Gastrocnemius medialis (tissue), 4 donors: Measurements from ENCODE around the gene MFSD11. TPM values are rescaled to one million over a fixed set of nuclear protein-coding genes. Genes with fewer than 3 reads are reported as not detected.
A peak's percentile ranks its signal among the peaks of the same experiment; 100 is the strongest.
"Not testable (repeated sequence)": the region's sequence is repeated elsewhere in the genome, so short reads cannot be mapped to it uniquely, and the experiment has no call there.

Source experiments
- ATAC-seq, 2 donors: fragments of 150-250 bp; one replicate each; pipeline ENCODE4 v1.9.1; 2016
- DNase-seq, 2 donors: peaks; one replicate each; pipeline ENCODE4 v3.0.0-alpha.2; 2019
- H3K27ac ChIP-seq, 4 donors: fragments of 200-600 bp; sonication (generic); 1 replicate in 1 of 4; 2 replicates in 3 of 4; pipeline ENCODE4 v1.5.1; 2016 to 2018; ENCODE audit warnings: mild to moderate bottlenecking in 2 of 4, moderate library complexity in 1 of 4
- H3K27me3 ChIP-seq, 3 donors: fragments of 200-600 bp; sonication (generic) in 2 of 3; 1 replicate in 1 of 3; 2 replicates in 2 of 3; pipeline versions ENCODE4 v1.5.1 to v1.6.0; 2016 to 2019; ENCODE audit warnings: mild to moderate bottlenecking in 1 of 3, moderate library complexity in 1 of 3
- H3K36me3 ChIP-seq, 2 donors: fragments of 200-600 bp; sonication (generic) in 1 of 2; one replicate each; pipeline ENCODE4 v1.5.1; 2017 to 2018
- H3K4me1 ChIP-seq, 2 donors: fragments of 200-600 bp; sonication (generic) in 1 of 2; one replicate each; pipeline ENCODE4 v1.5.1; 2016 to 2017; ENCODE audit warnings: mild to moderate bottlenecking in 2 of 2
- H3K4me3 ChIP-seq, 4 donors: fragments of 200-600 bp; sonication (generic) in 3 of 4; 1 replicate in 1 of 4; 2 replicates in 3 of 4; pipeline ENCODE4 v1.5.1; 2016 to 2019; ENCODE audit warnings: mild to moderate bottlenecking in 2 of 4
- H3K9me3 ChIP-seq, 3 donors: fragments of 200-600 bp; sonication (generic) in 2 of 3; 1 replicate in 1 of 3; 2 replicates in 2 of 3; pipeline ENCODE4 v1.5.1; 2016 to 2019
- CTCF ChIP-seq, 5 experiments: fragments of 450-650 bp in 3 of 5; fragments of 200-600 bp in 2 of 5; sonication (generic) in 2 of 5; IDR thresholded peaks in 4 of 5; conservative IDR thresholded peaks in 1 of 5; 1 replicate in 4 of 5; 2 replicates in 1 of 5; pipeline ENCODE4 v1.5.1; 2016 to 2019; ENCODE audit warnings: antibody characterized with exemption in 5 of 5, mild to moderate bottlenecking in 3 of 5, moderate library complexity in 3 of 5
- POLR2A ChIP-seq, 2 donors: fragments of 450-650 bp; IDR thresholded peaks; one replicate each; pipeline ENCODE4 v1.6.1; 2017; ENCODE audit warnings: antibody characterized with exemption in 2 of 2, mild to moderate bottlenecking in 2 of 2, moderate library complexity in 2 of 2
- in situ Hi-C, 4 donors: fragments of 200-750 bp; cut with MboI; loops; one replicate each; pipeline versions ENCODE4 v1.15.0 to v1.8.0; 2017; ENCODE audit warnings: low sequenced_read_pairs in 4 of 4
- intact Hi-C: fragments of 100-400 bp; cut with DNase I; formaldehyde crosslinking; loops from one replicate; pipeline ENCODE4 v1.15.1; 2023; ENCODE audit warnings: low total_unique reads
- total RNA-seq, 4 donors: library from RNA; depleted of rRNA; stranded (reverse); fragments of >200 nt; gene quantifications; one replicate each; pipeline versions ENCODE4 v1.1.0 to v1.2.3, GENCODE V29; 2016

Gene MFSD11
- total RNA-seq, 4 donors from 2014 or later = 14.0 to 24.2 (median 19.5) TPM

- in situ Hi-C loops = loop anchor here in 1 of 4 donors (25.0 kb wide), 1 partner anchor 147 kb away; a partner anchor contains a TSS
Observed at GRCh38 chr17:76709077-76709950, 28.6 kb upstream of the MFSD11 start.

DNA sequence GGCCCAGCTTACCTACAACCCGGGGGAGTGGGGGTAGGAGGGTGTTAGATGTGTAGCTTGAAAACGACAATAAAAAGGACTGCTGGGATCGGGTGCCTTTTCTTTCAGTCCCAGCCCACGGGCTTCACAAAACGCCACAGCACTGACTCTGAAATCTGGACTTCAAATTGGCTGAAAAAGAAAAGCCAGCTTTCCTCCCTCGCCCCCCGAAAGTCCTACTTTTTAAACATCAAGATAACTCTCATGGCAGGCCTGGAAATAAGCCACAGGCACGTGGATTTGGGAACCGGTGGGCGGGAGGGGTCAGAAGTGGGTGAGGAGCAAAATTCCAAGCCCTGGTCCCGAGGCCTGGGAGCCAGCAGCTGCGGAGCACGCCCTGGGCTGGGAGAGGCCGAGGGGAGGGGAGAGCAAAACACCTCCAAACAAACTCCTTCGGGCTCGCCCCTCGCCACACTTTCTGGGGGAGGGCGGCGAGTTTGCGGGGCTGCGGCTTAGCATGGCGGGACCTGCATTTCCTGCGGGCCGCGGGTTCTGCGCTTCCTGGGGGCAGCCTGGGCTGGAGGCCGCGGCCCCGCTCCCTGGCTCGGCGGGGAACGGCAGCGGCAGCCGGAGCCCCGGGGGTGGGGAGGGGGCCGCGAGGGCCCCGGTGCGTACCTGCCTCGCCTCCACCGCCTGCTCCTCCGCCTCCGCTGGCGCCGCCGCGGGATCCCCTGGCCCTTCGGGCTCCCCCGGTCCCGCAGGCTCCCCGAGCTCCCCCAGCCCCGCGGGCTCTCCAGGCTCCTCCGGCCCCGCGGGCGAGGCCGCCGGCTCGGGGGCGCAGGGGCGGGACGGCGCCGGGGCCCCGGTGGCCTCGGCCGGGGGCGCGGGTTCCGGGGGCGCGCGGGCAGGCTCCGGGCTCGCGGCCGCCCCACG is 27.7 kb upstream of the MFSD11 start:
- Histone ChIP-seq H3K4me1 (peaks cover 42 to 47% of the 10 kb centered on the region in 2 donors), H3K27ac (peak overlapping the region; percentile 79 to 95 (median 87)), H3K4me3 (peak overlapping the region; percentile 57 to 72 (median 69)), H3K36me3 (peaks cover 0 to 12% of the 10 kb centered on the region in 2 donors)
- in situ Hi-C loops = loop anchor here in 1 of 4 donors (25.0 kb wide), 1 partner anchor 148 kb away; a partner anchor contains a TSS
- H3K9me3 ChIP-seq, H3K27me3 ChIP-seq, intact Hi-C loops, DNase-seq: not testable (repeated sequence)
- ATAC-seq = peak; percentile 31 to 47

More at GRCh38 chr17:76709077-76709950, 28.6 kb upstream of the MFSD11 start:
- peak; percentile 37 to 62 for ATAC-seq
- Histone ChIP-seq H3K27me3 (no peaks in the 10 kb centered on the region), H3K4me3 (peak overlapping the region; percentile 57 to 72 (median 69)), H3K36me3 (peaks cover 0 to 10% of the 10 kb centered on the region in 2 donors), H3K27ac (peak overlapping the region; percentile 79 to 95 (median 87)), H3K9me3 (no peaks in the 10 kb centered on the region), H3K4me1 (peaks cover 36 to 49% of the 10 kb centered on the region in 2 donors)
- peak; percentile 62 to 79 for DNase-seq
- TF ChIP-seq POLR2A (IDR thresholded peaks at IDR 0.05) (peak; percentile 36 to 60), CTCF (IDR thresholded peaks at IDR 0.05 in 4 of 5, conservative IDR thresholded peaks at IDR 0.05 in 1 of 5) (no peak)
- intact Hi-C loops = no loop called here

- DNase-seq (peak in 1 of 2 donors; percentile 61), ATAC-seq (peak; percentile 47 to 56)
- Histone ChIP-seq H3K4me3 (peak within 1 kb of the TSS; percentile 57 to 72 (median 69)), H3K36me3 (peaks cover 0 to 20% of the 10 kb centered on the region in 2 donors), H3K4me1 (peaks cover 46 to 54% of the 10 kb centered on the region in 2 donors), H3K27ac (peak within 1 kb of the TSS; percentile 87 to 95 (median 88)), H3K27me3 (no peaks in the 10 kb centered on the region), H3K9me3 (no peaks in the 10 kb centered on the region)
- TF ChIP-seq POLR2A (IDR thresholded peaks at IDR 0.05) (peak in 1 of 2 donors; percentile 27), CTCF (IDR thresholded peaks at IDR 0.05 in 4 of 5, conservative IDR thresholded peaks at IDR 0.05 in 1 of 5) (no peak)
- in situ Hi-C loops (loop anchor here in 1 of 4 donors (25.0 kb wide), 1 partner anchor 149 kb away; a partner anchor contains a TSS), intact Hi-C loops (no loop called here)
Observed at GRCh38 chr17:76710863-76711611, 26.9 kb upstream of the MFSD11 start, which contains the start of gene MXRA7. Gene MXRA7, minus strand, starts transcription at chr17:76710965. Its CDS starts 19 bp downstream, at chr17:76710946.

GRCh38 chr17:76712321-76712720 is 25.6 kb upstream of the MFSD11 start:
- H3K4me3 ChIP-seq, DNase-seq, intact Hi-C loops, H3K27me3 ChIP-seq, H3K9me3 ChIP-seq, ATAC-seq: not testable (repeated sequence)
- H3K4me1 ChIP-seq = peaks cover 54 to 57% of the 10 kb centered on the region in 2 donors
- H3K27ac ChIP-seq = peak overlapping the region in 2 of 4 donors; percentile 86 to 88
- peaks cover 4 to 32% of the 10 kb centered on the region in 2 donors for H3K36me3 ChIP-seq
- in situ Hi-C loops = loop anchor here in 1 of 4 donors (25.0 kb wide), 1 partner anchor 150 kb away; a partner anchor contains a TSS

GRCh38 chr17:76713765-76714164 is 24.2 kb upstream of the MFSD11 start:
- Histone ChIP-seq H3K9me3 (no peaks in the 10 kb centered on the region), H3K4me1 (peaks cover 41 to 42% of the 10 kb centered on the region in 2 donors), H3K27me3 (no peaks in the 10 kb centered on the region), H3K27ac (no peak overlapping the region), H3K4me3 (no peak overlapping the region), H3K36me3 (peaks cover 5 to 47% of the 10 kb centered on the region in 2 donors)
- TF ChIP-seq POLR2A (IDR thresholded peaks at IDR 0.05) = no peak
- no peak for TF ChIP-seq CTCF (IDR thresholded peaks at IDR 0.05 in 4 of 5, conservative IDR thresholded peaks at IDR 0.05 in 1 of 5)
- ATAC-seq = no peak
- intact Hi-C loops = no loop called here
- in situ Hi-C loops = loop anchor here in 1 of 4 donors (25.0 kb wide), 1 partner anchor 151 kb away; a partner anchor contains a TSS
- no peak for DNase-seq
